ENCODE data around the gene PTPRD.

GRCh38 chr9:8863069-8863468, 1749.7 kb downstream of the PTPRD start:
- TF ChIP-seq, protein P1, sequence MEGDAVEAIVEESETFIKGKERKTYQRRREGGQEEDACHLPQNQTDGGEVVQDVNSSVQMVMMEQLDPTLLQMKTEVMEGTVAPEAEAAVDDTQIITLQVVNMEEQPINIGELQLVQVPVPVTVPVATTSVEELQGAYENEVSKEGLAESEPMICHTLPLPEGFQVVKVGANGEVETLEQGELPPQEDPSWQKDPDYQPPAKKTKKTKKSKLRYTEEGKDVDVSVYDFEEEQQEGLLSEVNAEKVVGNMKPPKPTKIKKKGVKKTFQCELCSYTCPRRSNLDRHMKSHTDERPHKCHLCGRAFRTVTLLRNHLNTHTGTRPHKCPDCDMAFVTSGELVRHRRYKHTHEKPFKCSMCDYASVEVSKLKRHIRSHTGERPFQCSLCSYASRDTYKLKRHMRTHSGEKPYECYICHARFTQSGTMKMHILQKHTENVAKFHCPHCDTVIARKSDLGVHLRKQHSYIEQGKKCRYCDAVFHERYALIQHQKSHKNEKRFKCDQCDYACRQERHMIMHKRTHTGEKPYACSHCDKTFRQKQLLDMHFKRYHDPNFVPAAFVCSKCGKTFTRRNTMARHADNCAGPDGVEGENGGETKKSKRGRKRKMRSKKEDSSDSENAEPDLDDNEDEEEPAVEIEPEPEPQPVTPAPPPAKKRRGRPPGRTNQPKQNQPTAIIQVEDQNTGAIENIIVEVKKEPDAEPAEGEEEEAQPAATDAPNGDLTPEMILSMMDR (IDR thresholded peaks at IDR 0.05): no peak
- TF ChIP-seq POLR2A (IDR thresholded peaks at IDR 0.05): no peak

Data from thyroid gland (tissue), 4 donors.